Stimulated activated naive B cell treated with anti-CD40 and anti-IgM and Interleukin-4, amounts not matched to agents 10 μg/mL and 1 μg/mL and 100 μg/mL, for 72 hours (primary cell): Measurements from ENCODE around the gene ELN.
"Not testable (repeated sequence)": the region's sequence is repeated elsewhere in the genome, so short reads cannot be mapped to it uniquely, and the experiment has no call there.

Source experiments
- ATAC-seq, 2 donors: fragments of 150-1000 bp; cut with Tn5 transposase; replicated peaks; 2 replicates each; pipeline ENCODE4 v1.10.0; 2021; ENCODE audit warnings: moderate library complexity in 1 of 2
- DNase-seq: peaks from one replicate; pipeline ENCODE4 v3.0.0; 2021
- H3K27ac Mint-ChIP-seq: one replicate; pipeline ENCODE4 v1.8.0; 2022; ENCODE audit warnings: mild to moderate bottlenecking, mixed read lengths
- H3K27me3 Mint-ChIP-seq, 2 donors: one replicate each; pipeline ENCODE4 v1.8.0; 2022; ENCODE audit warnings: mixed read lengths in 2 of 2
- H3K36me3 Mint-ChIP-seq, 2 donors: one replicate each; pipeline ENCODE4 v1.8.0; 2022; ENCODE audit warnings: mixed read lengths in 2 of 2, mild to moderate bottlenecking in 1 of 2
- H3K4me1 Mint-ChIP-seq, 2 donors: one replicate each; pipeline ENCODE4 v1.8.0; 2022; ENCODE audit warnings: mixed read lengths in 2 of 2, mild to moderate bottlenecking in 1 of 2
- H3K4me3 Mint-ChIP-seq, 2 donors: one replicate each; pipeline ENCODE4 v1.8.0; 2022; ENCODE audit warnings: mild to moderate bottlenecking in 2 of 2, mixed read lengths in 2 of 2, moderate library complexity in 1 of 2
- H3K9me3 Mint-ChIP-seq, 2 donors: one replicate each; pipeline ENCODE4 v1.8.0; 2022; ENCODE audit warnings: mixed read lengths in 2 of 2, mild to moderate bottlenecking in 1 of 2

The ELN gene

GRCh38 chr7:74033372-74034311 is 5.7 kb downstream of the ELN start:
- ATAC-seq = no peak
- H3K27me3 Mint-ChIP-seq = peaks cover 28 to 48% of the 10 kb centered on the region in 2 donors
- no peak for DNase-seq

GRCh38 chr7:74037609-74038008 is 9.6 kb downstream of the ELN start:
- peaks cover 0 to 28% of the 10 kb centered on the region in 2 donors for H3K27me3 Mint-ChIP-seq
- no peak overlapping the region for H3K27ac Mint-ChIP-seq
- H3K36me3 Mint-ChIP-seq = no peaks in the 10 kb centered on the region
- H3K4me1 Mint-ChIP-seq = no peaks in the 10 kb centered on the region
- DNase-seq (no peak), ATAC-seq (no peak)
- no peaks in the 10 kb centered on the region for H3K9me3 Mint-ChIP-seq
- H3K4me3 Mint-ChIP-seq = no peak overlapping the region

More at GRCh38 chr7:74033372-74034311, 5.7 kb downstream of the ELN start:
- Mint-ChIP-seq H3K36me3 (no peaks in the 10 kb centered on the region), H3K27ac (no peak overlapping the region), H3K9me3 (no peaks in the 10 kb centered on the region), H3K4me1 (peaks cover 0 to 9% of the 10 kb centered on the region in 2 donors), H3K4me3 (no peak overlapping the region)

- H3K27ac Mint-ChIP-seq = no peak overlapping the region
- no peaks in the 10 kb centered on the region for H3K9me3 Mint-ChIP-seq
- ATAC-seq (no peak), DNase-seq (no peak)
- H3K4me3 Mint-ChIP-seq = no peak overlapping the region
- no peaks in the 10 kb centered on the region for H3K4me1 Mint-ChIP-seq
- peaks cover 0 to 29% of the 10 kb centered on the region in 2 donors for H3K27me3 Mint-ChIP-seq
- no peaks in the 10 kb centered on the region for H3K36me3 Mint-ChIP-seq
Measured at GRCh38 chr7:74038194-74038961, 10.4 kb downstream of the ELN start.

- no peaks in the 10 kb centered on the region for H3K9me3 Mint-ChIP-seq
- H3K27ac Mint-ChIP-seq = no peak overlapping the region
- no peaks in the 10 kb centered on the region for H3K36me3 Mint-ChIP-seq
- DNase-seq (no peak), ATAC-seq (no peak)
- no peak overlapping the region for H3K4me3 Mint-ChIP-seq
- H3K27me3 Mint-ChIP-seq = peaks cover 0 to 30% of the 10 kb centered on the region in 2 donors
- no peaks in the 10 kb centered on the region for H3K4me1 Mint-ChIP-seq
Measured at GRCh38 chr7:74039337-74039736, 11.4 kb downstream of the ELN start.

GRCh38 chr7:74040101-74040790 is 12.3 kb downstream of the ELN start:
- no peak for DNase-seq
- H3K4me3 Mint-ChIP-seq = no peak overlapping the region
- no peak for ATAC-seq
- H3K27me3 Mint-ChIP-seq = peaks cover 0 to 30% of the 10 kb centered on the region in 2 donors
- H3K27ac Mint-ChIP-seq = no peak overlapping the region
- H3K9me3 Mint-ChIP-seq = no peaks in the 10 kb centered on the region
- no peaks in the 10 kb centered on the region for H3K36me3 Mint-ChIP-seq
- H3K4me1 Mint-ChIP-seq = no peaks in the 10 kb centered on the region

GRCh38 chr7:74040791-74041520 is 13.0 kb downstream of the ELN start:
- no peaks in the 10 kb centered on the region for H3K9me3 Mint-ChIP-seq
- ATAC-seq (no peak), DNase-seq (no peak)
- no peak overlapping the region for H3K27ac Mint-ChIP-seq
- no peak overlapping the region for H3K4me3 Mint-ChIP-seq
- no peaks in the 10 kb centered on the region for H3K36me3 Mint-ChIP-seq
- H3K27me3 Mint-ChIP-seq = peaks cover 0 to 30% of the 10 kb centered on the region in 2 donors
- no peaks in the 10 kb centered on the region for H3K4me1 Mint-ChIP-seq

GRCh38 chr7:74042746-74043522 is 15.0 kb downstream of the ELN start:
- no peak for ATAC-seq
- H3K4me3 Mint-ChIP-seq = no peak overlapping the region
- no peaks in the 10 kb centered on the region for H3K4me1 Mint-ChIP-seq
- peaks cover 0 to 28% of the 10 kb centered on the region in 2 donors for H3K27me3 Mint-ChIP-seq
- peak overlapping the region; percentile 25 for H3K27ac Mint-ChIP-seq
- H3K9me3 Mint-ChIP-seq = no peaks in the 10 kb centered on the region
- DNase-seq = no peak
- H3K36me3 Mint-ChIP-seq = no peaks in the 10 kb centered on the region

GRCh38 chr7:74043523-74043951 is 15.6 kb downstream of the ELN start:
- ATAC-seq (no peak), DNase-seq (no peak)
- Mint-ChIP-seq H3K36me3 (no peaks in the 10 kb centered on the region), H3K9me3 (no peaks in the 10 kb centered on the region), H3K27ac (no peak overlapping the region), H3K4me1 (no peaks in the 10 kb centered on the region), H3K4me3 (no peak overlapping the region), H3K27me3 (peaks cover 0 to 25% of the 10 kb centered on the region in 2 donors)

GRCh38 chr7:74044366-74045350 is 16.7 kb downstream of the ELN start:
- Mint-ChIP-seq H3K27ac (no peak overlapping the region), H3K4me3 (no peak overlapping the region), H3K27me3 (peaks cover 0 to 25% of the 10 kb centered on the region in 2 donors), H3K36me3 (no peaks in the 10 kb centered on the region), H3K4me1 (no peaks in the 10 kb centered on the region), H3K9me3 (no peaks in the 10 kb centered on the region)
- ATAC-seq = no peak
- no peak for DNase-seq

- H3K27me3 Mint-ChIP-seq = peaks cover 0 to 14% of the 10 kb centered on the region in 2 donors
- not testable (repeated sequence) for H3K27ac Mint-ChIP-seq, ATAC-seq, DNase-seq, H3K9me3 Mint-ChIP-seq, H3K4me3 Mint-ChIP-seq, H3K4me1 Mint-ChIP-seq, H3K36me3 Mint-ChIP-seq
Measured at GRCh38 chr7:74046581-74046980, 18.6 kb downstream of the ELN start.

- DNase-seq = no peak
- H3K4me1 Mint-ChIP-seq = no peaks in the 10 kb centered on the region
- no peak overlapping the region for H3K27ac Mint-ChIP-seq
- H3K27me3 Mint-ChIP-seq = peaks cover 0 to 6% of the 10 kb centered on the region in 2 donors
- no peaks in the 10 kb centered on the region for H3K9me3 Mint-ChIP-seq
- ATAC-seq = no peak
- H3K36me3 Mint-ChIP-seq = no peaks in the 10 kb centered on the region
- no peak overlapping the region for H3K4me3 Mint-ChIP-seq
Measured at GRCh38 chr7:74047804-74048380, 19.9 kb downstream of the ELN start.

GRCh38 chr7:74048999-74049599 is 21.1 kb downstream of the ELN start:
- ATAC-seq (no peak), DNase-seq (no peak)
- Mint-ChIP-seq H3K36me3 (no peaks in the 10 kb centered on the region), H3K4me3 (no peak overlapping the region), H3K27ac (no peak overlapping the region), H3K9me3 (no peaks in the 10 kb centered on the region), H3K27me3 (peaks cover 0 to 9% of the 10 kb centered on the region in 2 donors), H3K4me1 (no peaks in the 10 kb centered on the region)
